Epidermal melanocyte (primary cell): ENCODE results near the gene HOXA10.
A peak's percentile ranks its signal among the peaks of the same experiment; 100 is the strongest.

Experiments used
- DNase-seq: peaks from one replicate; pipeline ENCODE4 v3.0.0; 2011; ENCODE audit warnings: low spot score; ENCODE audit not compliant: insufficient read length

Gene HOXA10

GRCh38 chr7:27146491-27147198 lies 27.5 kb downstream of the HOXA10 start:
- DNase-seq = no peak

DNA sequence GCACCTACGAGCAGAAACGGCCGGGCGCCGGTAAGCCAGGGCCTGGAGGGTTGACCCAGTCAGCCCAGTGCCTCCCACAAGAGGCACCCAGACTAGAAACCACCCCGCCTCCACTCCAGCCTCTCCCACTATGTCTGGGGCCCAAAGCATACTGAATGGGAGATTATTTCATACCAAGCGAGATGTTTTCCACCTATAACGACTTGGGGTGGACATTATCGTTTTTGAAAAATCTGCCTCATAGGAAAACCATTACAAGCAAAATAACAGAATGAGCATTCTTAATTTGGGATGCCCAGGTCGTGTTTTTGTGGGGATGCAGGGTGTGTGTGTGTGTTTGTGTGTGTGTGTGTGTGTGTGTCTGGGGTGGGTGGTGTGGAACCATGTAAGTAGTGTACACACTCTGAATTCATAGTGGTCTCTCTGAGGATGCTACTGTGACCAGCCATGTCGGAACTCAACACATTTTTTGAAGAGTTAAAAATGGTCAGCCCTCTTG lies 28.2 kb downstream of the HOXA10 start:
- no peak for DNase-seq

- DNase-seq = no peak
Measured at GRCh38 chr7:27145165-27145913, 28.8 kb downstream of the HOXA10 start.

DNA sequence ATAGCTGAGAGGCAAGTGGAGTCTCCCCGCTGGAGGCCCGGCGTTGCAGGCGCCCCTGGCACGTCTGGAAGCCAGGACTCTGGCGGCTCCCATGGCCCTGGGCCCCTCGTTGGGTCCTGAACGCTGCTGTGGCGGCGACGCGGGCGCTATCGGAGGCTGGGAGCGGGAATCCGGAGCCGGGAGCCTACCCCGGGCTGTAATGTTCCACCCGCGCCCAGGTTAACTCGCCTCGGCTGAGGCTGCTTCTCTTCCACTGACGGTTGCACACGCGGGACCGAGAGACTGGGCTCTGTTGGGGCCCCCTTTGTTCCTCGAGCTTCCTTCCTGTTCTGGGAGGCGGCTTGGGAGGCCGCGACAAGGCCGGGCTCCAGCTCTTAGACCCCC lies 29.3 kb downstream of the HOXA10 start:
- DNase-seq = no peak

- DNase-seq = no peak
Measured at GRCh38 chr7:27143950-27144780, 30.0 kb downstream of the HOXA10 start.

DNA sequence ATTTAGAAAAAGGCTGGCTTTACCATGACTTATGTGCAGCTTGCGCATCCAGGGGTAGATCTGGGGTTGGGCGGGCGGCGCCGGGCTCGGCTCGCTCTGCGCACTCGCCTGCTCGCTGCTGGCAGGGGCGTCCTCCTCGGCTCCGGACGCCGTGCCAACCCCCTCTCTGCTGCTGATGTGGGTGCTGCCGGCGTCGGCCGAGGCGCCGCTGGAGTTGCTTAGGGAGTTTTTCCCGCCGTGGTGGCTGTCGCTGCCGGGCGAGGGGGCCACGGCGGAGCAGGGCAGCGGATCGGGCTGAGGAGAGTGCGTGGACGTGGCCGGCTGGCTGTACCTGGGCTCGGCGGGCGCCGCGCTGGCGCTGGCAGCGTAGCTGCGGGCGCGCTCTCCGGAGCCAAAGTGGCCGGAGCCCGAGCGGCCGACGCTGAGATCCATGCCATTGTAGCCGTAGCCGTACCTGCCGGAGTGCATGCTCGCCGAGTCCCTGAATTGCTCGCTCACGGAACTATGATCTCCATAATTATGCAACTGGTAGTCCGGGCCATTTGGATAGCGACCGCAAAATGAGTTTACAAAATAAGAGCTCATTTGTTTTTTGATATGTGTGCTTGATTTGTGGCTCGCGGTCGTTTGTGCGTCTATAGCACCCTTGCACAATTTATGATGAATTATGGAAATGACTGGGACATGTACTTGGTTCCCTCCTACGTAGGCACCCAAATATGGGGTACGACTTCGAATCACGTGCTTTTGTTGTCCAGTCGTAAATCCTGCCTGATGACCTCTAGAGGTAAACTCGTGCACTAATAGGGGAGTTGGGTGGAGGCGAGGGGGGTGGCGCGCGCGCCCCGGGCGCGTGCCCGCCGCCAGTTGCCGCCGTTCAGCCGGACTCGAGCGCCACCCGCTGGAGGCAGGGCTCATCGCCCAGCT lies 30.8 kb downstream of the HOXA10 start, which contains the start of gene HOXA5:
TSS of gene HOXA5 (minus strand) at position 659 of the 927 bp plus-strand sequence. CDS start at position 585, 74 bp downstream.
- DNase-seq = peak; percentile 77

- no peak for DNase-seq
Measured at GRCh38 chr7:27142580-27143022, 31.5 kb downstream of the HOXA10 start.

- no peak for DNase-seq
Measured at GRCh38 chr7:27141923-27142579, 32.1 kb downstream of the HOXA10 start.

- DNase-seq = no peak
Measured at GRCh38 chr7:27141137-27141922, 32.8 kb downstream of the HOXA10 start.

GRCh38 chr7:27140126-27140857 lies 33.8 kb downstream of the HOXA10 start:
- no peak for DNase-seq

- no peak for DNase-seq
Measured at GRCh38 chr7:27139334-27140125, 34.6 kb downstream of the HOXA10 start.

- no peak for DNase-seq
Measured at GRCh38 chr7:27138985-27139333, 35.2 kb downstream of the HOXA10 start.

DNA sequence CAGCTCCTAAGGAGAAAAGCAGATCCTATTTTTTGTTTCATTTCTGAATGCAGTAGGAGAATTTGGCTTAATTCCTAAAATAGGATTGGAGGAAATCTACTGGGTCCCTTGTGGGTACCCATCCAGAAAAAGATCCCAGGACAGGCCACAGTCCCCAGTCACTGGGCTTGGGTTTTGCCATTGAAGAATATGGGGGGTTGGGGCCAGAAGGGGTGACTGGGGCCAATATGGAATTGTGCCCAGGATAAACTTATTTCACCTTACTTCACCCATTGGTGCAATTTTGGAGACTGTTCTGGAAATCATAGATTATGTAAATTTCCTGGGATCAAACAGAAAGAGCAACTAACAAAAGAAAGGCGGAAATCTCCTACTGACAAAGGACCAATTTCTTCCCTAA lies 35.6 kb downstream of the HOXA10 start:
- no peak for DNase-seq

- no peak for DNase-seq
Measured at GRCh38 chr7:27137640-27138315, 36.3 kb downstream of the HOXA10 start.

DNA sequence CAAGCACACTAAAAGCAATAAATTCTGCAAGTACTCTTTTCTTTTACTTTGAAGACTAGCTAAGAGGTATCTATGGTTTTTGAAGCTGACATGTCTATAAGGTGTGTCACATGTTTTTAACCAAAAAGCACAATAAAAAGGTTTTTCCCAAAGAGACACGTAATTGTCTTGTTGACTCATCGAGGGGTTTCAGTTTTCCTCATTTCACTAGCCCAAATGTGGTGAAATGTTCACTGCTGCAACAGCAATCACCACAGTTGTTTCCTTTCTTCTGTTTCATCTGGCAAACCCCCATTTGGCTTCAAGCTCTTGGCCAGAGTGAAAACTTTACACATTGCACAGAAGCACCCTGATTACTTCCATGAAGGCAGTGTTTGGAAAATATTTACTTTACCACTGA lies 39.7 kb downstream of the HOXA10 start:
- DNase-seq = no peak

DNA sequence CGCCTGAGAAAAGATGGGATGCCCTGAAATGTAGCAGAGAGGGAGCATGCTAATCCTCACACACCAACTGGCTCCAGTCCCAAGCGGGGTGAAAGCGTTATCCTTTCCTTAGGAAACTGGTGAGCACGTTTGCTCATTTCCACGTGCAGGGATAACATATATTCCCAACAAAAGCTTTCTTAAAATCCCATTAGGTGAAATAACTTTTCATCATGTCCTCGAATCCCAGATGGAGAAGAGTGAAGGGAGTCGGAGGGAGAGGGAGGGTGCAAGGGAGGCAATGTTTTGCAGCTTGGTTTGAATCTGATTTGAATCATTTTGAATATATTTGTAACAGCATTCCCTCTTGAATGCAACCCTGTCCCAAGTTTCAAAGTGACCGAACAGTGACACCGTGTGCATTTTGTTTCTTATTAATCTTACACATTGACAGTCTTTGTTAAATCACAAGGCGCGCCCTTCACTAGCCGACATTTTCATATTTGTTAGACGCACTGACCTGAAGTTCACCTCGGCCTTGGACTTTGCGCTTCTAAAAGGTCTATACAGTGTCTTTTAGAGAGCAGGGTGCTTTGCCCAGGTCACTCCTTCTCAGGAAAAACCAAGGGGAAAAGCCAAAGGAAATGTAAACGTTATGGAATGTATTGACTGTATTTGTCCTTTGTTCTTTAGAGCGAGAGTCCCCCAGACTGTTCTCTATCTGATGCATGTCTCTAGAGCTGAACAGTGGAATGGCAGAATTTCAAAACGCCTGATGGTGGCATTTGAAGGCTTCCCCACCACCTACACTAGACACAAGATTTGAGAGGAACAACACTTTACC lies 40.5 kb downstream of the HOXA10 start:
- no peak for DNase-seq
